H9 (cell line): ENCODE results near the gene PTPRN2. TPM values are rescaled to one million over a fixed set of nuclear protein-coding genes. Genes with fewer than 3 reads are reported as not detected.

Experiments used
- DNase-seq: peaks from one replicate; pipeline ENCODE4 v3.0.0-alpha.2; 2017
- H2AFZ ChIP-seq: one replicate; pipeline ENCODE4 v1.6.1; 2013; ENCODE audit warnings: mild to moderate bottlenecking, low read length, control low read depth, moderate library complexity
- H2AK5ac ChIP-seq: 2 replicates; pipeline ENCODE4 v1.6.1; 2013; ENCODE audit warnings: low read length, control low read depth, mixed read lengths; ENCODE audit not compliant: insufficient read length
- H2BK120ac ChIP-seq: one replicate; pipeline ENCODE4 v1.6.1; 2013; ENCODE audit warnings: low read depth, mild to moderate bottlenecking, low read length, control low read depth, inconsistent platforms; ENCODE audit not compliant: poor library complexity, severe bottlenecking
- H2BK12ac ChIP-seq: 2 replicates; pipeline ENCODE4 v1.6.1; 2013; ENCODE audit warnings: low read length, control low read depth, mixed read lengths, low read depth; ENCODE audit not compliant: insufficient read length
- H2BK15ac ChIP-seq: 2 replicates; pipeline ENCODE4 v1.6.1; 2013; ENCODE audit warnings: low read depth, low read length, control low read depth
- H2BK20ac ChIP-seq: one replicate; pipeline ENCODE4 v1.6.1; 2013; ENCODE audit warnings: low read depth, mild to moderate bottlenecking, low read length, control low read depth, inconsistent platforms; ENCODE audit not compliant: poor library complexity, severe bottlenecking
- H2BK5ac ChIP-seq: 2 replicates; pipeline ENCODE4 v1.6.1; 2013; ENCODE audit warnings: low read length, control low read depth, mixed read lengths; ENCODE audit not compliant: insufficient read length
- H3K14ac ChIP-seq: 2 replicates; pipeline ENCODE4 v1.6.1; 2013; ENCODE audit warnings: low read length, control low read depth; ENCODE audit not compliant: insufficient read depth
- H3K18ac ChIP-seq: 2 replicates; pipeline ENCODE4 v1.6.1; 2013; ENCODE audit warnings: low read depth, mild to moderate bottlenecking, mixed read lengths, low read length, control low read depth; ENCODE audit not compliant: insufficient read length
- H3K23ac ChIP-seq: 2 replicates; pipeline ENCODE4 v1.6.1; 2013; ENCODE audit warnings: low read length, control low read depth, mixed read lengths, low read depth; ENCODE audit not compliant: insufficient read length
- H3K23me2 ChIP-seq: 2 replicates; pipeline ENCODE4 v1.6.1; 2013; ENCODE audit warnings: low read depth, mild to moderate bottlenecking, mixed read lengths, low read length, control low read depth; ENCODE audit not compliant: insufficient read length, poor library complexity, severe bottlenecking
- H3K27ac ChIP-seq: 2 replicates; pipeline ENCODE4 v1.5.1; 2013; ENCODE audit warnings: low read length, control low read depth, mixed read lengths, low read depth; ENCODE audit not compliant: insufficient read length
- H3K27me3 ChIP-seq: 2 replicates; pipeline ENCODE4 v1.6.1; 2013; ENCODE audit warnings: low read length, control low read depth, inconsistent platforms; ENCODE audit not compliant: insufficient read depth
- H3K4ac ChIP-seq: 2 replicates; pipeline ENCODE4 v1.6.1; 2013; ENCODE audit warnings: low read depth, mild to moderate bottlenecking, control low read depth, inconsistent platforms, low read length, moderate library complexity
- H3K4me1 ChIP-seq: 2 replicates; pipeline ENCODE4 v1.6.1; 2013; ENCODE audit warnings: low read length, control low read depth, inconsistent platforms; ENCODE audit not compliant: insufficient read depth
- H3K4me2 ChIP-seq: 2 replicates; pipeline ENCODE4 v1.6.1; 2013; ENCODE audit warnings: low read length, control low read depth, mixed read lengths; ENCODE audit not compliant: insufficient read length, insufficient read depth
- H3K56ac ChIP-seq: 2 replicates; pipeline ENCODE4 v1.6.1; 2013; ENCODE audit warnings: low read depth, mild to moderate bottlenecking, mixed read lengths, low read length, control low read depth; ENCODE audit not compliant: insufficient read length
- H3K79me1 ChIP-seq: 2 replicates; pipeline ENCODE4 v1.6.1; 2013; ENCODE audit warnings: low read depth, mild to moderate bottlenecking, moderate library complexity, low read length, control low read depth, inconsistent platforms; ENCODE audit not compliant: insufficient read depth, poor library complexity, severe bottlenecking
- H3K79me2 ChIP-seq: 2 replicates; pipeline ENCODE4 v1.6.1; 2013; ENCODE audit warnings: low read length, control low read depth, inconsistent platforms; ENCODE audit not compliant: insufficient read depth
- H3K9ac ChIP-seq: 2 replicates; pipeline ENCODE4 v1.6.1; 2013; ENCODE audit warnings: low read length, control low read depth, mixed read lengths; ENCODE audit not compliant: insufficient read length; ENCODE audit errors: extremely low read depth
- H3K9me3 ChIP-seq: one replicate; pipeline ENCODE4 v1.6.1; 2013; ENCODE audit warnings: low read depth, low read length, inconsistent platforms; ENCODE audit not compliant: control insufficient read depth
- H3T11ph ChIP-seq: one replicate; pipeline ENCODE4 v1.6.1; 2013; ENCODE audit warnings: mild to moderate bottlenecking, low read length, control low read depth, inconsistent platforms
- H4K20me1 ChIP-seq: one replicate; pipeline ENCODE4 v1.6.1; 2013; ENCODE audit not compliant: control insufficient read depth, insufficient read length, insufficient read depth
- H4K5ac ChIP-seq: 2 replicates; pipeline ENCODE4 v1.6.1; 2013; ENCODE audit warnings: low read depth, mild to moderate bottlenecking, mixed read lengths, low read length, control low read depth; ENCODE audit not compliant: insufficient read length
- H4K8ac ChIP-seq: replicated peaks from 2 replicates; pipeline ENCODE4 v1.6.1; 2013; ENCODE audit warnings: low read length, control low read depth, mixed read lengths, low read depth; ENCODE audit not compliant: insufficient read length
- H4K91ac ChIP-seq: 2 replicates; pipeline ENCODE4 v1.6.1; 2013; ENCODE audit warnings: low read depth, mild to moderate bottlenecking, moderate library complexity, mixed read lengths, low read length, control low read depth; ENCODE audit not compliant: insufficient read length
- H3K27ac Mint-ChIP-seq, 3 experiments: 2 replicates in 2 of 3; 3 replicates in 1 of 3; pipeline ENCODE4 v1.8.0; 2020 to 2021; ENCODE audit warnings: mixed read lengths in 3 of 3, mild to moderate bottlenecking in 1 of 3, moderate library complexity in 1 of 3
- H3K27me3 Mint-ChIP-seq: 2 replicates; pipeline ENCODE4 v1.8.0; 2021; ENCODE audit warnings: low read depth, mild to moderate bottlenecking, moderate library complexity, mixed read lengths
- H3K36me3 Mint-ChIP-seq, 3 experiments: 2 replicates in 2 of 3; 3 replicates in 1 of 3; pipeline ENCODE4 v1.8.0; 2020 to 2021; ENCODE audit warnings: low read depth in 3 of 3, mixed read lengths in 3 of 3; ENCODE audit not compliant: insufficient read depth in 1 of 3
- H3K4me1 Mint-ChIP-seq, 2 experiments: 2 replicates each; pipeline ENCODE4 v1.8.0; 2020; ENCODE audit warnings: mixed read lengths in 2 of 2
- H3K4me3 Mint-ChIP-seq, 2 experiments: 2 replicates in 1 of 2; 3 replicates in 1 of 2; pipeline ENCODE4 v1.8.0; 2020 to 2021; ENCODE audit warnings: mild to moderate bottlenecking in 2 of 2, mixed read lengths in 2 of 2, moderate library complexity in 1 of 2
- H3K9me3 Mint-ChIP-seq, 2 experiments: 2 replicates in 1 of 2; 3 replicates in 1 of 2; pipeline ENCODE4 v1.8.0; 2020; ENCODE audit warnings: mild to moderate bottlenecking in 2 of 2, mixed read lengths in 2 of 2, moderate library complexity in 1 of 2
- CTCF ChIP-seq: fragments of 200-600 bp; sonication (generic); conservative IDR thresholded peaks from 3 replicates; pipeline ENCODE4 v1.8.0; 2021; ENCODE audit warnings: antibody characterized with exemption, mild to moderate bottlenecking
- WGBS: extraction: QIAGEN DNeasy Blood & Tissue Kit; methylation state at CpG from one replicate; pipeline ENCODE4 v1.1.7; 2013; ENCODE audit warnings: missing lambda C conversion rate, low lambda C conversion rate, mixed read lengths; ENCODE audit not compliant: insufficient read length; ENCODE audit errors: extremely low coverage; 5-methylcytosine and 5-hydroxymethylcytosine counted together
- total RNA-seq: library from RNA; stranded (reverse); gene quantifications from 2 replicates; pipeline ENCODE4 v1.2.1, GENCODE V29; 2021

PTPRN2 gene
- total RNA-seq, 1 experiment from 2014 or later = 5.2 TPM

GRCh38 chr7:158262284-158263109 is 325.1 kb downstream of the PTPRN2 start:
- H2BK15ac ChIP-seq = no peak overlapping the region
- H3K23ac ChIP-seq = no peak overlapping the region
- no peak for TF ChIP-seq CTCF
- H3K79me2 ChIP-seq = no peaks in the 10 kb centered on the region
- Mint-ChIP-seq H3K36me3 (peaks cover 0 to 4% (median 0%) of the 10 kb centered on the region in 3 experiments; a peak in 2 of 7 replicates), H3K4me3 (no peak overlapping the region), H3K27me3 (no peaks in the 10 kb centered on the region; the same call in 1 of the 2 replicates), H3K9me3 (no peaks in the 10 kb centered on the region; a peak in 1 of 5 replicates), H3K4me1 (peaks cover 18 to 22% of the 10 kb centered on the region in 2 experiments), H3K27ac (no peak overlapping the region)
- no peak overlapping the region for H3K14ac ChIP-seq
- no peak overlapping the region for H2BK12ac ChIP-seq
- H3K23me2 ChIP-seq = no peaks in the 10 kb centered on the region
- H4K20me1 ChIP-seq = no peaks in the 10 kb centered on the region
- no peak overlapping the region for H2BK5ac ChIP-seq
- peak overlapping the region; percentile 11 for H4K5ac ChIP-seq
- no peak overlapping the region for H2AK5ac ChIP-seq
- H3K4me1 ChIP-seq = no peaks in the 10 kb centered on the region
- DNase-seq = no peak
- no peak overlapping the region for H3K4ac ChIP-seq
- H2BK20ac ChIP-seq = no peak overlapping the region
- WGBS = no CpG with 5 or more reads among the region's 5 CpGs
- H3K27ac ChIP-seq = no peak overlapping the region
- H4K91ac ChIP-seq = no peak overlapping the region
- no peaks in the 10 kb centered on the region for H3K9me3 ChIP-seq
- no peaks in the 10 kb centered on the region for H3K79me1 ChIP-seq
- H3K56ac ChIP-seq = peak overlapping the region; percentile 2
- no peak overlapping the region for H3K4me2 ChIP-seq
- no peak overlapping the region for H3T11ph ChIP-seq
- no peak overlapping the region for H2AFZ ChIP-seq
- peak overlapping the region; percentile 3 for H4K8ac ChIP-seq
- H3K18ac ChIP-seq = no peak overlapping the region
- no peak overlapping the region for H3K9ac ChIP-seq
- H3K27me3 ChIP-seq = no peaks in the 10 kb centered on the region
- no peak overlapping the region for H2BK120ac ChIP-seq
